H9 (cell line): ENCODE results near the gene LRCH1. TPM values are rescaled to one million over a fixed set of nuclear protein-coding genes. Genes with fewer than 3 reads are reported as not detected.

Source experiments
- DNase-seq: peaks from one replicate; pipeline ENCODE4 v3.0.0-alpha.2; 2017
- H2AFZ ChIP-seq: one replicate; pipeline ENCODE4 v1.6.1; 2013; ENCODE audit warnings: mild to moderate bottlenecking, low read length, control low read depth, moderate library complexity
- H2AK5ac ChIP-seq: 2 replicates; pipeline ENCODE4 v1.6.1; 2013; ENCODE audit warnings: low read length, control low read depth, mixed read lengths; ENCODE audit not compliant: insufficient read length
- H2BK120ac ChIP-seq: one replicate; pipeline ENCODE4 v1.6.1; 2013; ENCODE audit warnings: low read depth, mild to moderate bottlenecking, low read length, control low read depth, inconsistent platforms; ENCODE audit not compliant: poor library complexity, severe bottlenecking
- H2BK12ac ChIP-seq: 2 replicates; pipeline ENCODE4 v1.6.1; 2013; ENCODE audit warnings: low read length, control low read depth, mixed read lengths, low read depth; ENCODE audit not compliant: insufficient read length
- H2BK15ac ChIP-seq: 2 replicates; pipeline ENCODE4 v1.6.1; 2013; ENCODE audit warnings: low read depth, low read length, control low read depth
- H2BK20ac ChIP-seq: one replicate; pipeline ENCODE4 v1.6.1; 2013; ENCODE audit warnings: low read depth, mild to moderate bottlenecking, low read length, control low read depth, inconsistent platforms; ENCODE audit not compliant: poor library complexity, severe bottlenecking
- H2BK5ac ChIP-seq: 2 replicates; pipeline ENCODE4 v1.6.1; 2013; ENCODE audit warnings: low read length, control low read depth, mixed read lengths; ENCODE audit not compliant: insufficient read length
- H3K14ac ChIP-seq: 2 replicates; pipeline ENCODE4 v1.6.1; 2013; ENCODE audit warnings: low read length, control low read depth; ENCODE audit not compliant: insufficient read depth
- H3K18ac ChIP-seq: 2 replicates; pipeline ENCODE4 v1.6.1; 2013; ENCODE audit warnings: low read depth, mild to moderate bottlenecking, mixed read lengths, low read length, control low read depth; ENCODE audit not compliant: insufficient read length
- H3K23ac ChIP-seq: 2 replicates; pipeline ENCODE4 v1.6.1; 2013; ENCODE audit warnings: low read length, control low read depth, mixed read lengths, low read depth; ENCODE audit not compliant: insufficient read length
- H3K23me2 ChIP-seq: 2 replicates; pipeline ENCODE4 v1.6.1; 2013; ENCODE audit warnings: low read depth, mild to moderate bottlenecking, mixed read lengths, low read length, control low read depth; ENCODE audit not compliant: insufficient read length, poor library complexity, severe bottlenecking
- H3K27ac ChIP-seq: 2 replicates; pipeline ENCODE4 v1.5.1; 2013; ENCODE audit warnings: low read length, control low read depth, mixed read lengths, low read depth; ENCODE audit not compliant: insufficient read length
- H3K27me3 ChIP-seq: 2 replicates; pipeline ENCODE4 v1.6.1; 2013; ENCODE audit warnings: low read length, control low read depth, inconsistent platforms; ENCODE audit not compliant: insufficient read depth
- H3K4ac ChIP-seq: 2 replicates; pipeline ENCODE4 v1.6.1; 2013; ENCODE audit warnings: low read depth, mild to moderate bottlenecking, control low read depth, inconsistent platforms, low read length, moderate library complexity
- H3K4me1 ChIP-seq: 2 replicates; pipeline ENCODE4 v1.6.1; 2013; ENCODE audit warnings: low read length, control low read depth, inconsistent platforms; ENCODE audit not compliant: insufficient read depth
- H3K4me2 ChIP-seq: 2 replicates; pipeline ENCODE4 v1.6.1; 2013; ENCODE audit warnings: low read length, control low read depth, mixed read lengths; ENCODE audit not compliant: insufficient read length, insufficient read depth
- H3K56ac ChIP-seq: 2 replicates; pipeline ENCODE4 v1.6.1; 2013; ENCODE audit warnings: low read depth, mild to moderate bottlenecking, mixed read lengths, low read length, control low read depth; ENCODE audit not compliant: insufficient read length
- H3K79me1 ChIP-seq: 2 replicates; pipeline ENCODE4 v1.6.1; 2013; ENCODE audit warnings: low read depth, mild to moderate bottlenecking, moderate library complexity, low read length, control low read depth, inconsistent platforms; ENCODE audit not compliant: insufficient read depth, poor library complexity, severe bottlenecking
- H3K79me2 ChIP-seq: 2 replicates; pipeline ENCODE4 v1.6.1; 2013; ENCODE audit warnings: low read length, control low read depth, inconsistent platforms; ENCODE audit not compliant: insufficient read depth
- H3K9ac ChIP-seq: 2 replicates; pipeline ENCODE4 v1.6.1; 2013; ENCODE audit warnings: low read length, control low read depth, mixed read lengths; ENCODE audit not compliant: insufficient read length; ENCODE audit errors: extremely low read depth
- H3K9me3 ChIP-seq: one replicate; pipeline ENCODE4 v1.6.1; 2013; ENCODE audit warnings: low read depth, low read length, inconsistent platforms; ENCODE audit not compliant: control insufficient read depth
- H3T11ph ChIP-seq: one replicate; pipeline ENCODE4 v1.6.1; 2013; ENCODE audit warnings: mild to moderate bottlenecking, low read length, control low read depth, inconsistent platforms
- H4K20me1 ChIP-seq: one replicate; pipeline ENCODE4 v1.6.1; 2013; ENCODE audit not compliant: control insufficient read depth, insufficient read length, insufficient read depth
- H4K5ac ChIP-seq: 2 replicates; pipeline ENCODE4 v1.6.1; 2013; ENCODE audit warnings: low read depth, mild to moderate bottlenecking, mixed read lengths, low read length, control low read depth; ENCODE audit not compliant: insufficient read length
- H4K8ac ChIP-seq: replicated peaks from 2 replicates; pipeline ENCODE4 v1.6.1; 2013; ENCODE audit warnings: low read length, control low read depth, mixed read lengths, low read depth; ENCODE audit not compliant: insufficient read length
- H4K91ac ChIP-seq: 2 replicates; pipeline ENCODE4 v1.6.1; 2013; ENCODE audit warnings: low read depth, mild to moderate bottlenecking, moderate library complexity, mixed read lengths, low read length, control low read depth; ENCODE audit not compliant: insufficient read length
- H3K27ac Mint-ChIP-seq, 3 experiments: 2 replicates in 2 of 3; 3 replicates in 1 of 3; pipeline ENCODE4 v1.8.0; 2020 to 2021; ENCODE audit warnings: mixed read lengths in 3 of 3, mild to moderate bottlenecking in 1 of 3, moderate library complexity in 1 of 3
- H3K27me3 Mint-ChIP-seq: 2 replicates; pipeline ENCODE4 v1.8.0; 2021; ENCODE audit warnings: low read depth, mild to moderate bottlenecking, moderate library complexity, mixed read lengths
- H3K36me3 Mint-ChIP-seq, 3 experiments: 2 replicates in 2 of 3; 3 replicates in 1 of 3; pipeline ENCODE4 v1.8.0; 2020 to 2021; ENCODE audit warnings: low read depth in 3 of 3, mixed read lengths in 3 of 3; ENCODE audit not compliant: insufficient read depth in 1 of 3
- H3K4me1 Mint-ChIP-seq, 2 experiments: 2 replicates each; pipeline ENCODE4 v1.8.0; 2020; ENCODE audit warnings: mixed read lengths in 2 of 2
- H3K4me3 Mint-ChIP-seq, 2 experiments: 2 replicates in 1 of 2; 3 replicates in 1 of 2; pipeline ENCODE4 v1.8.0; 2020 to 2021; ENCODE audit warnings: mild to moderate bottlenecking in 2 of 2, mixed read lengths in 2 of 2, moderate library complexity in 1 of 2
- H3K9me3 Mint-ChIP-seq, 2 experiments: 2 replicates in 1 of 2; 3 replicates in 1 of 2; pipeline ENCODE4 v1.8.0; 2020; ENCODE audit warnings: mild to moderate bottlenecking in 2 of 2, mixed read lengths in 2 of 2, moderate library complexity in 1 of 2
- WGBS: extraction: QIAGEN DNeasy Blood & Tissue Kit; methylation state at CpG from one replicate; pipeline ENCODE4 v1.1.7; 2013; ENCODE audit warnings: missing lambda C conversion rate, low lambda C conversion rate, mixed read lengths; ENCODE audit not compliant: insufficient read length; ENCODE audit errors: extremely low coverage; 5-methylcytosine and 5-hydroxymethylcytosine counted together
- total RNA-seq: library from RNA; stranded (reverse); gene quantifications from 2 replicates; pipeline ENCODE4 v1.2.1, GENCODE V29; 2021
- TF ChIP-seq, protein P1 (sequence below): fragments of 200-600 bp; sonication (generic); conservative IDR thresholded peaks from 3 replicates; pipeline ENCODE4 v1.8.0; 2021; ENCODE audit warnings: antibody characterized with exemption, mild to moderate bottlenecking

Gene LRCH1
- total RNA-seq, 1 experiment from 2014 or later: 8.0 TPM

DNA sequence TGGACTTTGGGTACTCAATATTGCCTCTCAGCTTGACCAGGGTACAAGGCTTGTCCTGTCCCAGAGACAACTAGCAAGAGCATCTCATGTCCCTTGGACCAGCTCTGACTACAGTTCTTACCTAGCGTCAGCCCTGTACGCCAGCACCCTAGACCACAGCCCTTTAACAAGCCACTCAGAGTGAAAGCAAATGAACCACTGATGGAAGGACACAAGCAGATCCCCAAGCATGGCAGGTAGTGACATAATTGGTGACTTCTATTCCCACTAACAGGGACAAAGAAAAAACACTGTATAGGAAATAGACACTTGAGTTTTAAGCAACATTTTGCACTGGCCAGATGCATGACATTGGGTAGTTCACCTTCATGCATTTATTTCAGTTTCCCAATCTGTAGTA lies 8.8 kb upstream of the LRCH1 start:
- Histone ChIP-seq H4K5ac (no peak overlapping the region), H3K23ac (no peak overlapping the region), H2AK5ac (no peak overlapping the region), H3K18ac (no peak overlapping the region), H4K20me1 (no peaks in the 10 kb centered on the region), H3K9me3 (no peaks in the 10 kb centered on the region), H2BK5ac (no peak overlapping the region), H3K4ac (no peak overlapping the region), H2AFZ (no peak overlapping the region), H2BK20ac (no peak overlapping the region), H3K4me1 (no peaks in the 10 kb centered on the region), H3K56ac (no peak overlapping the region), H3K9ac (no peak overlapping the region), H2BK12ac (no peak overlapping the region), H4K91ac (no peak overlapping the region), H3T11ph (no peak overlapping the region), H3K14ac (no peak overlapping the region), H3K23me2 (no peaks in the 10 kb centered on the region), H3K4me2 (no peak overlapping the region), H3K79me2 (no peaks in the 10 kb centered on the region), H4K8ac (no peak overlapping the region), H3K27ac (no peak overlapping the region), H2BK15ac (no peak overlapping the region), H3K79me1 (no peaks in the 10 kb centered on the region), H2BK120ac (no peak overlapping the region), H3K27me3 (no peaks in the 10 kb centered on the region)
- Mint-ChIP-seq H3K36me3 (no peaks in the 10 kb centered on the region), H3K4me1 (no peaks in the 10 kb centered on the region), H3K27ac (no peak overlapping the region), H3K4me3 (no peak overlapping the region), H3K27me3 (peaks cover 2% of the 10 kb centered on the region; the same call in 1 of the 2 replicates), H3K9me3 (no peaks in the 10 kb centered on the region)
- no peak for DNase-seq
- no CpG with 5 or more reads among the region's 2 CpGs for WGBS
- TF ChIP-seq, protein P1, sequence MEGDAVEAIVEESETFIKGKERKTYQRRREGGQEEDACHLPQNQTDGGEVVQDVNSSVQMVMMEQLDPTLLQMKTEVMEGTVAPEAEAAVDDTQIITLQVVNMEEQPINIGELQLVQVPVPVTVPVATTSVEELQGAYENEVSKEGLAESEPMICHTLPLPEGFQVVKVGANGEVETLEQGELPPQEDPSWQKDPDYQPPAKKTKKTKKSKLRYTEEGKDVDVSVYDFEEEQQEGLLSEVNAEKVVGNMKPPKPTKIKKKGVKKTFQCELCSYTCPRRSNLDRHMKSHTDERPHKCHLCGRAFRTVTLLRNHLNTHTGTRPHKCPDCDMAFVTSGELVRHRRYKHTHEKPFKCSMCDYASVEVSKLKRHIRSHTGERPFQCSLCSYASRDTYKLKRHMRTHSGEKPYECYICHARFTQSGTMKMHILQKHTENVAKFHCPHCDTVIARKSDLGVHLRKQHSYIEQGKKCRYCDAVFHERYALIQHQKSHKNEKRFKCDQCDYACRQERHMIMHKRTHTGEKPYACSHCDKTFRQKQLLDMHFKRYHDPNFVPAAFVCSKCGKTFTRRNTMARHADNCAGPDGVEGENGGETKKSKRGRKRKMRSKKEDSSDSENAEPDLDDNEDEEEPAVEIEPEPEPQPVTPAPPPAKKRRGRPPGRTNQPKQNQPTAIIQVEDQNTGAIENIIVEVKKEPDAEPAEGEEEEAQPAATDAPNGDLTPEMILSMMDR: no peak
